Heart left ventricle (tissue), 13 donors: ENCODE measurements around the gene SLC34A3.

Experiments used
- CTCF ChIP-seq, 12 donors: fragments of 200-600 bp; sonication (generic) in 4 of 12; IDR thresholded peaks; one replicate each; pipeline versions ENCODE4 v1.5.0 to v1.8.0; 2018 to 2022; ENCODE audit warnings: antibody characterized with exemption in 12 of 12, mild to moderate bottlenecking in 5 of 12
- POLR2A ChIP-seq, 2 donors: fragments of 450-650 bp; IDR thresholded peaks; one replicate each; pipeline ENCODE4 v1.6.1; 2017; ENCODE audit warnings: antibody characterized with exemption in 2 of 2, mild to moderate bottlenecking in 2 of 2, moderate library complexity in 2 of 2
- donor health status: ischemic (EF 13 %, LVEDD 7.1; RV severe dilation, severe dysfunction).
- donor health status: DM: no; HTN: yes; CAD: no.
- donor health status: DM: no; HTN: no; CAD: no.
- donor health status: ischemic (EF 25% LVEDD 6.9; RV normal size, moderate dysfunction).
- donor health status: ischemic (EF 25% LVEDD 5.7; RV mildly dilated, moderate dysfunction).
- donor health status: ischemic (EF 35%, LVEDD 5.7; RV mildly dilated, moderate dysfunction).
- donor health status: nonischemic (EF 11% LVEDD 7.7; RV severe dilation, severe dysfunction).
- donor health status: DM: yes; HTN: yes; CAD: no.
- donor health status: PGD.
- donor health status: ischemic (EF 29% LVEDD 5.4; RV normal size, mild dysfunction).
- donor health status: nonischemic (EF 23%, LVEDD 6.1; RV moderate dilation, normal function).

- TF ChIP-seq CTCF (IDR thresholded peaks at IDR 0.05), result no peak
- TF ChIP-seq POLR2A (IDR thresholded peaks at IDR 0.05), result no peak
Measured at GRCh38 chr9:137232101-137232500, 1.4 kb downstream of the SLC34A3 start.
